GM12873 (cell line): ENCODE measurements around the gene CANX.

Experiments
- TF ChIP-seq, protein P1 (sequence below): IDR thresholded peaks from 2 replicates; pipeline ENCODE4 v1.5.1; 2012; ENCODE audit warnings: low read depth, mild to moderate bottlenecking, moderate library complexity, low read length, control low read depth; ENCODE audit not compliant: insufficient read depth; ENCODE audit errors: missing control alignments

CANX gene

DNA sequence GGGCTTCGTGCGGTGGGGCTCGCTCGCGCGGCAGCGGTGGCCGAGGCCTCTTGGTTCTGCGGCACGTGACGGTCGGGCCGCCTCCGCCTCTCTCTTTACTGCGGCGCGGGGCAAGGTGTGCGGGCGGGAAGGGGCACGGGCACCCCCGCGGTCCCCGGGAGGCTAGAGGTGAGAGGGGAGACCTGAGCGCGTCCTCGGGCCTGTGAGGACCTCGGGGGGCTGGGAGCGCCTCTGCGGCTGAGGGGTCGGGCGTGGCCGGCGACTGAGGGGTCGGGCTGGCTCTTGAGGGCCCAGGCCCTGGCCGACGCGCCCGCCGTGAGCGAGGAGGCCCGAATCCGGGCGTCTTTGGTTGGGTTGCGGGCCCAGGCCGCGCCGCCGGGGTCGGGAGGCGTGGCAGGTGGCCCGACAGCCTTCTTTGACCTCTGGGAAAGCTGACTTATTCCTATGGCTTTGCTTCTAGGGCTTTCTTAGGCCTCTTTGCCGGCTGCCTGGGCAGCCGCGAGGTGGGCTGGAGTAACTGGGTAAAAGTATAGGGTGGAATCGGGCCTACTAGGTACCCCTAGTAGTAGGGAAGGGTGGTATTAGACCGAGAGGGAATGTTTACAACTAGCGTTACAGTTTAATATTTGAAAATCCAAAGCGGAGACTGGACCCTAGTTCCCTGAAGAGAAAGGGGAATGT lies at the start of gene CANX:
Gene CANX, plus strand, starts transcription at position 33 of the 681 bp plus-strand sequence. CDS start 6,715 bp downstream, outside the sequence.
- TF ChIP-seq, protein P1, sequence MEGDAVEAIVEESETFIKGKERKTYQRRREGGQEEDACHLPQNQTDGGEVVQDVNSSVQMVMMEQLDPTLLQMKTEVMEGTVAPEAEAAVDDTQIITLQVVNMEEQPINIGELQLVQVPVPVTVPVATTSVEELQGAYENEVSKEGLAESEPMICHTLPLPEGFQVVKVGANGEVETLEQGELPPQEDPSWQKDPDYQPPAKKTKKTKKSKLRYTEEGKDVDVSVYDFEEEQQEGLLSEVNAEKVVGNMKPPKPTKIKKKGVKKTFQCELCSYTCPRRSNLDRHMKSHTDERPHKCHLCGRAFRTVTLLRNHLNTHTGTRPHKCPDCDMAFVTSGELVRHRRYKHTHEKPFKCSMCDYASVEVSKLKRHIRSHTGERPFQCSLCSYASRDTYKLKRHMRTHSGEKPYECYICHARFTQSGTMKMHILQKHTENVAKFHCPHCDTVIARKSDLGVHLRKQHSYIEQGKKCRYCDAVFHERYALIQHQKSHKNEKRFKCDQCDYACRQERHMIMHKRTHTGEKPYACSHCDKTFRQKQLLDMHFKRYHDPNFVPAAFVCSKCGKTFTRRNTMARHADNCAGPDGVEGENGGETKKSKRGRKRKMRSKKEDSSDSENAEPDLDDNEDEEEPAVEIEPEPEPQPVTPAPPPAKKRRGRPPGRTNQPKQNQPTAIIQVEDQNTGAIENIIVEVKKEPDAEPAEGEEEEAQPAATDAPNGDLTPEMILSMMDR: no peak

DNA sequence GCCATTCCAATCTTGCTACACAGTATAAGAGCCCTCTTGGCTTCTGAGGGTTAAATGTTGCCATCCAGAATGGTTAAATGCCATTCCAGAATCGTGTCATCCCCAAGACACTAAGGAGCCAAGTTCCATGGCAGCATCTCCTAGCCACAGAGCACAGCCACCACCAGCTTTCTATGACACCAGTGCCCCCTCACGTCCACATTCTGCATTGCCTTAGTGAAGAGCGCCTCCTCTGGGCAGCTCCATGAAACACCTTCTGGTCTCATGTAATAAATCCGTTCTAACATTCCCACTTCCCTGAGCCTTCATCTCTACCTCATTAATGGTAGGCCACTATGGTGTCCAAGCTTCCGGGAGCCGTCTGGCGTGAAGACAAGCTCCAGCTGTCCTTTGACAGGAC lies 30.4 kb upstream of the CANX start:
- TF ChIP-seq, protein P1: peak; percentile 96

- TF ChIP-seq, protein P1: no peak
These were observed 20.3 kb upstream of the CANX start for GRCh38 chr5:179678223-179679013.

DNA sequence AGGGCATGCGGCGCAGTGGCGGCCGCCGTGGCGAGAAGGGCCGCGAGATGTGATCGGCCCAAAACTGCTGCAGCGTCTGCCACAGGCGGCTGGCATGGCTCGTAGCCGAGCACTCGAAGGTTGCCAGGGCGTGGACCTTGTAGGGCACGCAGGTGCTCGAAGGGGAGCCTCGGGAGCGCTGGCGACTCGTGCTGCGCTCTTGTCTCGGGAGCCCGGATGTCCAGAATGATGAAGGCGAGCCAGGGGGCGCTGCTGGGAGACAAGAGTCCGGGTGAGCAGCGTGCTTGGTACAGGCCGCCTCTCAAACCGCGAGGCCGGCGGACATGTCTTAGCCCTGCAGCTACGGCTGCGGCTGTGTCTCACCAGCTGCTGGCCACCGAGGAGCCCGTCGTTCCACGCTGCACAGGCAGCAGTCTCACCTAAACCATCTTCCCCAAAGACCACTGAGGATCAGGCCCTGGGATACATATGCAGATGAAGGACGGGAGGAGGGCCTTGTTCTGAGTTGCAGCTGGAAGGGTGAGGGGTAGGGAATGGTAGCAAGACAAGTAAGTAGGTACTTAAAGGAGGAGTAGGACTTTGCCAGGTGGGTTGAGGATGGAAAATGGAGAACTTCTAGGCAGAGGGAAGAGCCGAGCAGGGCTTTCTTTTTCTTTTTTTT lies 19.6 kb upstream of the CANX start:
- TF ChIP-seq, protein P1: peak; percentile 30

- TF ChIP-seq, protein P1: no peak
These were observed 18.6 kb upstream of the CANX start for GRCh38 chr5:179680014-179680779.

DNA sequence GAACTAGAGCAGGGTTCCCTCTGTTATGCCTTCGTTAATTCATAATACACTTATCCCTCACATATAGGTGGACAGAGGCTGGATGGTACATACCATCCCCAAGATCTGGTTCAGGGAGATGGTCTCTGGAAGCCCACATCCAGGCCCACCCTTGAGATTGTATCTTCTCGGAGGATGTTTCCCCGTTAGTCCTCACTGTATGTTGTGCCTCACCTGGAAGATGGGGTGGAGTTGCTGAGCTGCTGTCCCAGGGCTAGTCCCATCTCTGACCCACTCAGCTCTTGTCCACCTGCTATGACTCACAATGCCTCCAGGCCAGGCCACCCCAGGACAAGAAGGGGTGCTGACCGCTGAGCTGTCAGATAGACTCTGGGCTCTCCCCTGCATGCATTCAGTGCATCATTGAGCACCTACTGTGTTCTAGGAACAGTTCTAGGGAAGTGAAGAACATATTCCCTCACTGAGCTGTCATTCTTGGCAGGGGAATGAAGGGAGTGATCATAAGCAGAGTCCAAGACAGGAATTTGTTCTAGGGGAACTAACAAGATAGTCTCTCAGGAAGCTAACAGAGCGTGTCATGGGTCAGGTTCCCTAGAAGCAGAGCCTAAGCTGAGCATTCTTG lies 17.9 kb upstream of the CANX start, which contains the start of gene CBY3:
Gene CBY3, minus strand, starts transcription at position 255 of the 622 bp plus-strand sequence. Its CDS starts 116 bp downstream, at position 139.
- TF ChIP-seq, protein P1: no peak
